Forelimb muscle (tissue), 1 donor: Measurements from ENCODE around the gene COL8A1. TPM values are rescaled to one million over a fixed set of nuclear protein-coding genes. Genes with fewer than 3 reads are reported as not detected.
"Not testable (repeated sequence)": the region's sequence is repeated elsewhere in the genome, so short reads cannot be mapped to it uniquely, and the experiment has no call there.

Experiments used
- DNase-seq: peaks from one replicate; pipeline ENCODE4 v3.0.0-alpha.2; 2013; ENCODE audit warnings: low read depth
- polyA plus RNA-seq: library from polyadenylated mRNA; unstranded; fragments of 120-200 nt; gene quantifications from one replicate; pipeline ENCODE4 v1.2.1, GENCODE V29; 2013; ENCODE audit not compliant: insufficient read length

The COL8A1 gene
- polyA plus RNA-seq, 1 donor = 1.1 TPM

GRCh38 chr3:99709686-99710085 is 71.3 kb downstream of the COL8A1 start:
- DNase-seq = no peak

GRCh38 chr3:99710094-99710493 is 71.7 kb downstream of the COL8A1 start:
- no peak for DNase-seq

- no peak for DNase-seq
Measured at GRCh38 chr3:99711351-99711750, 73.0 kb downstream of the COL8A1 start.

- DNase-seq = no peak
Measured at GRCh38 chr3:99712291-99712954, 74.0 kb downstream of the COL8A1 start.

GRCh38 chr3:99713440-99713839 is 75.0 kb downstream of the COL8A1 start:
- no peak for DNase-seq

GRCh38 chr3:99714146-99714545 is 75.8 kb downstream of the COL8A1 start:
- no peak for DNase-seq

- DNase-seq = no peak
Measured at GRCh38 chr3:99714575-99714974, 76.2 kb downstream of the COL8A1 start.

- no peak for DNase-seq
Measured at GRCh38 chr3:99716463-99716995, 78.1 kb downstream of the COL8A1 start.

- no peak for DNase-seq
Measured at GRCh38 chr3:99720985-99721632, 82.7 kb downstream of the COL8A1 start.

GRCh38 chr3:99721633-99722007 is 83.2 kb downstream of the COL8A1 start:
- no peak for DNase-seq

- no peak for DNase-seq
Measured at GRCh38 chr3:99724276-99724675, 85.9 kb downstream of the COL8A1 start.

- DNase-seq = no peak
Measured at GRCh38 chr3:99730870-99731269, 92.5 kb downstream of the COL8A1 start.

- no peak for DNase-seq
Measured at GRCh38 chr3:99731499-99731898, 93.1 kb downstream of the COL8A1 start.

GRCh38 chr3:99740371-99740770 is 102.0 kb downstream of the COL8A1 start:
- not testable (repeated sequence) for DNase-seq

GRCh38 chr3:99741588-99741987 is 103.2 kb downstream of the COL8A1 start:
- no peak for DNase-seq

- no peak for DNase-seq
Measured at GRCh38 chr3:99747915-99748314, 109.5 kb downstream of the COL8A1 start.

- no peak for DNase-seq
Measured at GRCh38 chr3:99751649-99752048, 113.3 kb downstream of the COL8A1 start.

GRCh38 chr3:99753268-99753975 is 115.0 kb downstream of the COL8A1 start:
- DNase-seq = peak; percentile 47

- no peak for DNase-seq
Measured at GRCh38 chr3:99755831-99756230, 117.4 kb downstream of the COL8A1 start.

GRCh38 chr3:99757966-99758365 is 119.6 kb downstream of the COL8A1 start:
- no peak for DNase-seq

GRCh38 chr3:99758502-99759177 is 120.2 kb downstream of the COL8A1 start:
- DNase-seq = no peak

GRCh38 chr3:99760031-99760430 is 121.6 kb downstream of the COL8A1 start:
- no peak for DNase-seq
